Neuronal stem cell (in vitro differentiated cells): ENCODE data around the gene LTA.

Experiments
- DNase-seq: peaks from one replicate; pipeline ENCODE4 v3.0.0-alpha.2; 2013; ENCODE audit warnings: low spot score
- H2AFZ ChIP-seq: one replicate; pipeline ENCODE4 v1.6.1; 2013; ENCODE audit warnings: mild to moderate bottlenecking, low read length, inconsistent platforms
- H2AK5ac ChIP-seq: 2 replicates; pipeline ENCODE4 v1.6.1; 2013; ENCODE audit warnings: low read depth, mild to moderate bottlenecking, inconsistent platforms, low read length, moderate library complexity, mixed read lengths
- H2BK120ac ChIP-seq: 2 replicates; pipeline ENCODE4 v1.6.1; 2013; ENCODE audit warnings: low read depth, mild to moderate bottlenecking, inconsistent platforms, low read length, moderate library complexity, mixed read lengths
- H2BK12ac ChIP-seq: one replicate; pipeline ENCODE4 v1.6.1; 2013; ENCODE audit warnings: low read length, inconsistent platforms
- H2BK15ac ChIP-seq: 2 replicates; pipeline ENCODE4 v1.6.1; 2013; ENCODE audit warnings: mild to moderate bottlenecking, low read length, inconsistent platforms, mixed read lengths
- H2BK5ac ChIP-seq: one replicate; pipeline ENCODE4 v1.6.1; 2013; ENCODE audit warnings: inconsistent platforms, mild to moderate bottlenecking, low read length, moderate library complexity
- H3K14ac ChIP-seq: one replicate; pipeline ENCODE4 v1.6.1; 2013; ENCODE audit warnings: low read length, inconsistent platforms
- H3K18ac ChIP-seq: 2 replicates; pipeline ENCODE4 v1.6.1; 2013; ENCODE audit warnings: low read length, inconsistent platforms
- H3K23ac ChIP-seq: 2 replicates; pipeline ENCODE4 v1.6.1; 2013; ENCODE audit warnings: low read depth, mild to moderate bottlenecking, mixed read lengths, low read length, inconsistent platforms; ENCODE audit not compliant: poor library complexity
- H3K27ac ChIP-seq: replicated peaks from 3 replicates; pipeline ENCODE4 v1.5.1; 2013; ENCODE audit warnings: low read length, inconsistent platforms
- H3K27me3 ChIP-seq, 3 experiments: 2 replicates each; pipeline ENCODE4 v1.6.1; 2013; ENCODE audit warnings: low read length in 3 of 3, mild to moderate bottlenecking in 2 of 3, inconsistent platforms in 1 of 3, low read depth in 1 of 3, mixed read lengths in 1 of 3, moderate library complexity in 1 of 3; ENCODE audit not compliant: control insufficient read depth in 3 of 3, insufficient read depth in 3 of 3
- H3K36me3 ChIP-seq, 2 donors: replicated peaks in 1 of 2; 2 replicates each; pipeline ENCODE4 v1.6.1; 2013; ENCODE audit warnings: low read length in 2 of 2; ENCODE audit not compliant: control insufficient read depth in 2 of 2, insufficient read depth in 2 of 2
- H3K4ac ChIP-seq: 2 replicates; pipeline ENCODE4 v1.6.1; 2013; ENCODE audit warnings: inconsistent platforms, mild to moderate bottlenecking, low read length, moderate library complexity
- H3K4me1 ChIP-seq, 2 donors: 1 replicate in 1 of 2; 2 replicates in 1 of 2; pipeline ENCODE4 v1.6.1; 2013; ENCODE audit warnings: low read length in 2 of 2, low read depth in 1 of 2; ENCODE audit not compliant: control insufficient read depth in 2 of 2, insufficient read depth in 1 of 2
- H3K4me2 ChIP-seq: one replicate; pipeline ENCODE4 v1.6.1; 2013; ENCODE audit warnings: mild to moderate bottlenecking, low read length, inconsistent platforms; ENCODE audit not compliant: insufficient read depth, poor library complexity, severe bottlenecking
- H3K4me3 ChIP-seq, 2 donors: 2 replicates each; pipeline ENCODE4 v1.5.1; 2013; ENCODE audit warnings: low read length in 2 of 2, mild to moderate bottlenecking in 2 of 2, inconsistent platforms in 1 of 2, moderate library complexity in 1 of 2
- H3K79me1 ChIP-seq: one replicate; pipeline ENCODE4 v1.6.1; 2013; ENCODE audit warnings: low read depth, mild to moderate bottlenecking, inconsistent platforms, low read length, moderate library complexity
- H3K9ac ChIP-seq: one replicate; pipeline ENCODE4 v1.6.1; 2013; ENCODE audit warnings: mild to moderate bottlenecking, low read depth, low read length, inconsistent platforms; ENCODE audit not compliant: poor library complexity
- H3K9me3 ChIP-seq, 2 donors: replicated peaks in 1 of 2; 2 replicates each; pipeline versions ENCODE3 to v1.6.1; 2013; ENCODE audit warnings: low read length in 2 of 2, mild to moderate bottlenecking in 2 of 2, inconsistent platforms in 1 of 2, low read depth in 1 of 2, mixed read lengths in 1 of 2, moderate library complexity in 1 of 2; ENCODE audit not compliant: control insufficient read depth in 2 of 2, insufficient read depth in 1 of 2
- H4K8ac ChIP-seq: one replicate; pipeline ENCODE4 v1.6.1; 2013; ENCODE audit warnings: low read depth, mild to moderate bottlenecking, inconsistent platforms, low read length, moderate library complexity
- H4K91ac ChIP-seq: one replicate; pipeline ENCODE4 v1.6.1; 2013; ENCODE audit warnings: low read length, low read depth, mild to moderate bottlenecking, inconsistent platforms; ENCODE audit not compliant: poor library complexity
- WGBS, 2 donors: extraction: QIAGEN DNeasy Blood & Tissue Kit; methylation state at CpG; one replicate each; pipeline ENCODE4 v1.1.7; 2013; ENCODE audit warnings: missing lambda C conversion rate in 2 of 2, mixed read lengths in 1 of 2; ENCODE audit not compliant: insufficient read length in 2 of 2, insufficient replicate concordance in 1 of 2; ENCODE audit errors: extremely low coverage in 2 of 2; 5-methylcytosine and 5-hydroxymethylcytosine counted together

LTA gene

DNA sequence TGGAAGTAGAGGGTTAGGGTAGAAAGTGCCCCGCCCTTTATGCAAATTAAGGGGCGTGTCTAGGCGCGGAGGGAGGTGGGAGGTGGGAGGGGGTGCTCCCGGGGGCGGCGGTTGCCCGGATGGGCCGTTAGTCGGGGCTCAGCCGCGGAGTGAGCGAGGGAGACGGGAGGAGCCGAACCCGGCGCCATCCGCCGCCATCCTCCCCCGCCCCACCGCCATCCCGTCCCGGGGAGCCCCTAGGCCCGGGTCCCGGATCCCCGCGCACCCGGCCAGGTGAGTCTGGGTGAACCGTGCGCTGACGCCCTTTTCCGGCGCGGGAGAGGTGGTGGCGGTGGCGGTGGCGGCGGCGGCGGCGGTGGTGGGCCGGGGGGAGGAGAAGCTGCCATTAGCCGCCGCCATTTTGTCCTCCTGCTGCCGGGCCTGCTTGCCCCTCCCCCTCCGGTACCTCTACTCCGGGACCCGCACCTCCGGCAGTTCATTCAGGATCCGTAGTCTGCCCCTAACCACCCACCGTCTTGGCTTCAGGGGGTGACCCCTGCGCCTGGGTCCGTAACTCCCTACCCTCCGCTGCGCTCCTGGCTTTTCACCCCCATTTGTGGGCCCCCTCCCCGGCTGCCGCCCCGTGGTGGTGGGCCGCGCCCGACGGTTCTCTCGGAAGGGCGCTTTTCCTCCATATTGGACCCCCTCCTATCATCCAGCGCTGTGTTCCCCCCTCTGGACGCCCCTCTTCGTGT is 48.7 kb downstream of the LTA start, which contains the start of gene PRRC2A:
Gene PRRC2A, plus strand, starts transcription at position 130 of the 734 bp plus-strand sequence. CDS start 2,075 bp downstream, outside the sequence.
- Histone ChIP-seq H2BK120ac (peak within 1 kb of the TSS; percentile 57), H2BK12ac (no peak within 1 kb of the TSS), H3K9ac (peak within 1 kb of the TSS; percentile 96), H4K91ac (no peak within 1 kb of the TSS), H2AK5ac (peak within 1 kb of the TSS; percentile 43), H2BK5ac (peak within 1 kb of the TSS; percentile 96), H2BK15ac (peak within 1 kb of the TSS; percentile 82), H3K27ac (peak within 1 kb of the TSS; percentile 100), H3K4ac (no peak within 1 kb of the TSS), H3K18ac (peak within 1 kb of the TSS; percentile 100), H4K8ac (peak within 1 kb of the TSS; percentile 96), H3K36me3 (peaks cover 33 to 45% of the 10 kb centered on the region in 2 donors), H3K27me3 (no peaks in the 10 kb centered on the region), H3K14ac (no peak within 1 kb of the TSS), H3K4me1 (peaks cover 7 to 13% of the 10 kb centered on the region in 2 donors), H3K4me3 (peak within 1 kb of the TSS; percentile 85 to 95), H3K9me3 (no peaks in the 10 kb centered on the region), H3K79me1 (peaks cover 5% of the 10 kb centered on the region), H3K4me2 (peak within 1 kb of the TSS; percentile 82), H2AFZ (peak within 1 kb of the TSS; percentile 83), H3K23ac (peak within 1 kb of the TSS; percentile 97)
- DNase-seq = no peak
- WGBS, 2 donors = no CpG with 5 or more reads among the region's 67 CpGs

DNA sequence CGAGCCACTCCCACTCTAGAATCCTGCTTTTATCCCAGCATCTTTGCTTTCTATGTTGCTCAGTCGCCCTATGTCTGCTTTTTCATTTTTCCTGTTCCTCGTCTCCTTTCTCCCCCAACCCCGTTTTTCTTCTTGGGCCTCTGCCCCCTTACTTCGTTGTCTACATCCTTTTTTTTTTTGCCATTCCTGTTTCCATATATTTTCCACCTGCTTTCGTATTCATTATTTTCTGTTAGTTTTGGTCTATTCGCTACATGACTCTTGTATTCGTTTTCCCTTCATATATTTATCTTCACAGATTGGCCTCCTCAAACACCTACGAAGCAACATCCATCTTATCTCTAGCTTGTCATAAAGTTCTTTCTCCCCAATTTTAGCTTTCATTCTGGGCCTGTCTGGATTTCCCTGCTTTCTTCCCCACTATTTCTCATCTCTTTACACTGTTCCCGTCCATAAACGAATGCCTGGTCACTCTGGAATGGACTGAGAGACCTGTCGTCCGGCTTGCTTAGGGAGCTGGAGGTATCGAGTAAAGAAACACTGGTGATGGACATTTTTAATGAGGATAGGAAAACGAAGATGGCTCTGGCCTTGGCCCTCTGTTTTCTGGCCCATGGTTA is 49.3 kb downstream of the LTA start:
- Histone ChIP-seq H2BK120ac (no peak overlapping the region), H3K9ac (peak overlapping the region; percentile 95), H3K27me3 (no peaks in the 10 kb centered on the region), H3K4ac (no peak overlapping the region), H2AFZ (peak overlapping the region; percentile 81), H2BK12ac (no peak overlapping the region), H4K8ac (no peak overlapping the region), H3K79me1 (peaks cover 5% of the 10 kb centered on the region), H3K27ac (peak overlapping the region; percentile 94), H2BK5ac (peak overlapping the region; percentile 96), H3K4me1 (peaks cover 5 to 11% of the 10 kb centered on the region in 2 donors), H3K4me3 (peak overlapping the region; percentile 85 to 95), H2BK15ac (peak overlapping the region; percentile 69), H3K4me2 (peak overlapping the region; percentile 82), H3K36me3 (peaks cover 40 to 51% of the 10 kb centered on the region in 2 donors), H4K91ac (no peak overlapping the region), H3K9me3 (no peaks in the 10 kb centered on the region), H2AK5ac (peak overlapping the region; percentile 43), H3K23ac (no peak overlapping the region), H3K18ac (peak overlapping the region; percentile 98), H3K14ac (no peak overlapping the region)
- WGBS, 2 donors = no CpG with 5 or more reads among the region's 15 CpGs
- DNase-seq = no peak

- no CpG with 5 or more reads among the region's 4 CpGs for WGBS, 2 donors
These were observed 49.9 kb downstream of the LTA start for GRCh38 chr6:31621991-31622390.

GRCh38 chr6:31622684-31623091 is 50.6 kb downstream of the LTA start:
- peak overlapping the region in 1 of 2 donors; percentile 85 for H3K4me3 ChIP-seq
- H4K8ac ChIP-seq = no peak overlapping the region
- H3K36me3 ChIP-seq = peaks cover 52 to 64% of the 10 kb centered on the region in 2 donors

More at GRCh38 chr6:31621991-31622390, 49.9 kb downstream of the LTA start:
- Histone ChIP-seq H2AFZ (no peak overlapping the region), H3K4me1 (peaks cover 5 to 11% of the 10 kb centered on the region in 2 donors), H3K18ac (no peak overlapping the region), H3K4ac (no peak overlapping the region), H2BK15ac (no peak overlapping the region), H2BK5ac (no peak overlapping the region), H2BK120ac (no peak overlapping the region), H3K79me1 (peaks cover 5% of the 10 kb centered on the region), H3K27me3 (no peaks in the 10 kb centered on the region), H2BK12ac (no peak overlapping the region), H3K9ac (no peak overlapping the region), H2AK5ac (no peak overlapping the region), H3K27ac (no peak overlapping the region), H3K23ac (no peak overlapping the region), H4K8ac (no peak overlapping the region), H3K4me3 (peak overlapping the region; percentile 85 to 95), H3K36me3 (peaks cover 45 to 57% of the 10 kb centered on the region in 2 donors), H3K4me2 (peak overlapping the region; percentile 82), H4K91ac (no peak overlapping the region), H3K14ac (no peak overlapping the region), H3K9me3 (no peaks in the 10 kb centered on the region)
- no peak for DNase-seq

More at GRCh38 chr6:31622684-31623091, 50.6 kb downstream of the LTA start:
- Histone ChIP-seq H3K27ac (no peak overlapping the region), H3K23ac (no peak overlapping the region), H2AK5ac (no peak overlapping the region), H3K4me1 (peaks cover 5 to 11% of the 10 kb centered on the region in 2 donors), H3K4ac (no peak overlapping the region), H3K18ac (no peak overlapping the region), H2BK15ac (no peak overlapping the region), H2BK12ac (no peak overlapping the region), H2AFZ (no peak overlapping the region), H2BK120ac (no peak overlapping the region), H4K91ac (no peak overlapping the region), H3K14ac (no peak overlapping the region), H3K79me1 (peaks cover 5% of the 10 kb centered on the region), H3K4me2 (peak overlapping the region; percentile 28), H2BK5ac (no peak overlapping the region), H3K9me3 (no peaks in the 10 kb centered on the region), H3K27me3 (no peaks in the 10 kb centered on the region), H3K9ac (no peak overlapping the region)
- DNase-seq = no peak
- WGBS, 2 donors = no CpG with 5 or more reads among the region's 10 CpGs
